Activated T-helper 1 cell treated with anti-CD3 and anti-CD28 coated beads, Interleukin-12 subunit alpha, Interleukin-12 subunit beta, Interleukin-2, Interleukin-4 antibody, amounts not matched to agents 30 ng/mL and 10 ng/mL and 1 ng/mL, durations not matched to agents 14 hours and 24 hours and 36 hours (primary cell): ENCODE measurements around the gene SYNGR2. TPM values are rescaled to one million over a fixed set of nuclear protein-coding genes. Genes with fewer than 3 reads are reported as not detected.

Experiments
- DNase-seq: peaks from one replicate; pipeline ENCODE4 v3.0.0; 2021; ENCODE audit warnings: low spot score
- H3K27ac Mint-ChIP-seq: one replicate; pipeline ENCODE4 v1.8.0; 2021; ENCODE audit warnings: mild to moderate bottlenecking, mixed read lengths
- H3K27me3 Mint-ChIP-seq: one replicate; pipeline ENCODE4 v1.8.0; 2022; ENCODE audit warnings: mild to moderate bottlenecking, moderate library complexity, mixed read lengths; ENCODE audit not compliant: insufficient read depth
- H3K36me3 Mint-ChIP-seq: one replicate; pipeline ENCODE4 v1.8.0; 2021; ENCODE audit warnings: low read depth, mixed read lengths
- H3K4me1 Mint-ChIP-seq: one replicate; pipeline ENCODE4 v1.8.0; 2021; ENCODE audit warnings: low read depth, mixed read lengths
- H3K4me3 Mint-ChIP-seq: one replicate; pipeline ENCODE4 v1.8.0; 2021; ENCODE audit warnings: mild to moderate bottlenecking, moderate library complexity, mixed read lengths
- H3K9me3 Mint-ChIP-seq: one replicate; pipeline ENCODE4 v1.8.0; 2021; ENCODE audit warnings: mixed read lengths
- intact Hi-C: fragments of 100-400 bp; cut with micrococcal nuclease; formaldehyde crosslinking; loops from one replicate; pipeline ENCODE4 v1.15.1; 2024
- total RNA-seq: library from RNA; stranded (reverse); gene quantifications from 2 replicates; pipeline ENCODE4 v1.2.3, GENCODE V29; 2022

Gene SYNGR2
- total RNA-seq, 1 donor from 2014 or later = 131 TPM

- Mint-ChIP-seq H3K36me3 (peaks cover 10% of the 10 kb centered on the region), H3K27ac (no peak overlapping the region), H3K4me3 (no peak overlapping the region), H3K27me3 (no peaks in the 10 kb centered on the region), H3K9me3 (no peaks in the 10 kb centered on the region), H3K4me1 (peaks cover 21% of the 10 kb centered on the region)
- DNase-seq = no peak
- intact Hi-C loops = no loop called here
Observed at GRCh38 chr17:78142119-78142861, 26.1 kb upstream of the SYNGR2 start.

GRCh38 chr17:78143214-78144146 lies 24.9 kb upstream of the SYNGR2 start:
- intact Hi-C loops = no loop called here
- Mint-ChIP-seq H3K27ac (no peak overlapping the region), H3K36me3 (peaks cover 9% of the 10 kb centered on the region), H3K9me3 (no peaks in the 10 kb centered on the region), H3K27me3 (no peaks in the 10 kb centered on the region), H3K4me1 (peaks cover 24% of the 10 kb centered on the region), H3K4me3 (no peak overlapping the region)
- DNase-seq = no peak

- intact Hi-C loops = no loop called here
- H3K4me3 Mint-ChIP-seq = no peak overlapping the region
- H3K4me1 Mint-ChIP-seq = peaks cover 23% of the 10 kb centered on the region
- H3K9me3 Mint-ChIP-seq = no peaks in the 10 kb centered on the region
- DNase-seq = no peak
- no peaks in the 10 kb centered on the region for H3K27me3 Mint-ChIP-seq
- H3K27ac Mint-ChIP-seq = no peak overlapping the region
- peaks cover 5% of the 10 kb centered on the region for H3K36me3 Mint-ChIP-seq
Observed at GRCh38 chr17:78144147-78144719, 24.1 kb upstream of the SYNGR2 start.

GRCh38 chr17:78144736-78145641 lies 23.4 kb upstream of the SYNGR2 start:
- peaks cover 5% of the 10 kb centered on the region for H3K36me3 Mint-ChIP-seq
- H3K4me1 Mint-ChIP-seq = peaks cover 19% of the 10 kb centered on the region
- DNase-seq = no peak
- no peak overlapping the region for H3K4me3 Mint-ChIP-seq
- intact Hi-C loops = no loop called here
- H3K9me3 Mint-ChIP-seq = no peaks in the 10 kb centered on the region
- H3K27me3 Mint-ChIP-seq = no peaks in the 10 kb centered on the region
- H3K27ac Mint-ChIP-seq = no peak overlapping the region

- no peak for DNase-seq
- H3K4me1 Mint-ChIP-seq = peaks cover 13% of the 10 kb centered on the region
- H3K27me3 Mint-ChIP-seq = no peaks in the 10 kb centered on the region
- no peaks in the 10 kb centered on the region for H3K9me3 Mint-ChIP-seq
- no peak overlapping the region for H3K4me3 Mint-ChIP-seq
- no peaks in the 10 kb centered on the region for H3K36me3 Mint-ChIP-seq
- H3K27ac Mint-ChIP-seq = no peak overlapping the region
- intact Hi-C loops = no loop called here
Observed at GRCh38 chr17:78146471-78146869, 21.9 kb upstream of the SYNGR2 start.

GRCh38 chr17:78146881-78147280 lies 21.5 kb upstream of the SYNGR2 start:
- no peaks in the 10 kb centered on the region for H3K9me3 Mint-ChIP-seq
- H3K27ac Mint-ChIP-seq = no peak overlapping the region
- intact Hi-C loops = no loop called here
- no peak for DNase-seq
- peaks cover 13% of the 10 kb centered on the region for H3K4me1 Mint-ChIP-seq
- H3K4me3 Mint-ChIP-seq = no peak overlapping the region
- no peaks in the 10 kb centered on the region for H3K36me3 Mint-ChIP-seq
- no peaks in the 10 kb centered on the region for H3K27me3 Mint-ChIP-seq

GRCh38 chr17:78147315-78147998 lies 20.9 kb upstream of the SYNGR2 start:
- no peaks in the 10 kb centered on the region for H3K9me3 Mint-ChIP-seq
- intact Hi-C loops = no loop called here
- DNase-seq = no peak

GRCh38 chr17:78148286-78149016 lies 19.9 kb upstream of the SYNGR2 start:
- DNase-seq = no peak
- Mint-ChIP-seq H3K36me3 (no peaks in the 10 kb centered on the region), H3K27me3 (no peaks in the 10 kb centered on the region), H3K4me3 (no peak overlapping the region), H3K9me3 (no peaks in the 10 kb centered on the region), H3K4me1 (peaks cover 13% of the 10 kb centered on the region), H3K27ac (peak overlapping the region; percentile 40)
- intact Hi-C loops = no loop called here

More at GRCh38 chr17:78147315-78147998, 20.9 kb upstream of the SYNGR2 start:
- H3K27me3 Mint-ChIP-seq = no peaks in the 10 kb centered on the region
- H3K4me1 Mint-ChIP-seq = peaks cover 13% of the 10 kb centered on the region
- no peaks in the 10 kb centered on the region for H3K36me3 Mint-ChIP-seq
- H3K4me3 Mint-ChIP-seq = no peak overlapping the region
- H3K27ac Mint-ChIP-seq = peak overlapping the region; percentile 34

- intact Hi-C loops = no loop called here
- no peaks in the 10 kb centered on the region for H3K36me3 Mint-ChIP-seq
- no peak overlapping the region for H3K4me3 Mint-ChIP-seq
- DNase-seq = no peak
- peaks cover 13% of the 10 kb centered on the region for H3K4me1 Mint-ChIP-seq
- H3K9me3 Mint-ChIP-seq = no peaks in the 10 kb centered on the region
- no peaks in the 10 kb centered on the region for H3K27me3 Mint-ChIP-seq
- no peak overlapping the region for H3K27ac Mint-ChIP-seq
Observed at GRCh38 chr17:78151514-78152008, 16.8 kb upstream of the SYNGR2 start.

- H3K27ac Mint-ChIP-seq = no peak overlapping the region
- intact Hi-C loops = no loop called here
Observed at GRCh38 chr17:78154903-78155811, 13.2 kb upstream of the SYNGR2 start.

More at GRCh38 chr17:78154903-78155811, 13.2 kb upstream of the SYNGR2 start:
- H3K27me3 Mint-ChIP-seq = no peaks in the 10 kb centered on the region
- H3K36me3 Mint-ChIP-seq = no peaks in the 10 kb centered on the region
- H3K4me1 Mint-ChIP-seq = peaks cover 7% of the 10 kb centered on the region
- H3K9me3 Mint-ChIP-seq = no peaks in the 10 kb centered on the region
- no peak overlapping the region for H3K4me3 Mint-ChIP-seq
- DNase-seq = no peak
